IMR-90 (cell line): ENCODE data around the gene SLC29A3. TPM values are rescaled to one million over a fixed set of nuclear protein-coding genes. Genes with fewer than 3 reads are reported as not detected.

ENCODE experiments used
- ATAC-seq: fragments of 200-7000 bp; cut with Tn5 transposase; 2 replicates; pipeline ENCODE4 v1.9.1; 2020; ENCODE audit warnings: low read depth, mild to moderate bottlenecking, moderate library complexity
- BruUV-seq: library from RNA; stranded (reverse); fragments of 400-500 nt; replicated peaks from 2 replicates; lab custom pipeline; 2021; lab: Mats Ljungman, UMichigan
- CTCF ChIA-PET: fragments of 300-600 bp; formaldehyde crosslinking; extraction: SDS; loops from one replicate; lab custom pipeline; 2021; ENCODE audit warnings: antibody characterized with exemption; lab: Yijun Ruan, JAX
- POLR2A ChIA-PET: fragments of 300-600 bp; sonication (Branson Sonifier 250); formaldehyde crosslinking; loops from one replicate; lab custom pipeline; 2022; ENCODE audit warnings: antibody characterized with exemption; ENCODE audit not compliant: unreplicated experiment; lab: Charles Lee
- DNase-seq: peaks from one replicate; pipeline ENCODE4 v3.0.0; 2013
- H2AFZ ChIP-seq: replicated peaks from 2 replicates; pipeline ENCODE3; 2013; ENCODE audit warnings: low read length, mild to moderate bottlenecking; ENCODE audit not compliant: poor library complexity
- H2AK5ac ChIP-seq: 2 replicates; pipeline ENCODE4 v1.6.1; 2013; ENCODE audit warnings: low read depth, low read length, inconsistent platforms
- H2AK9ac ChIP-seq: replicated peaks from 2 replicates; pipeline ENCODE3; 2013; ENCODE audit warnings: mild to moderate bottlenecking, low read depth, low read length, moderate library complexity; ENCODE audit not compliant: poor library complexity
- H2BK120ac ChIP-seq: 2 replicates; pipeline ENCODE4 v1.6.1; 2013; ENCODE audit warnings: low read depth, low read length, inconsistent platforms
- H2BK15ac ChIP-seq: 3 replicates; pipeline ENCODE4 v1.6.1; 2013; ENCODE audit warnings: low read depth, low read length, inconsistent platforms
- H2BK20ac ChIP-seq: 2 replicates; pipeline ENCODE4 v1.6.1; 2013; ENCODE audit warnings: low read depth, mild to moderate bottlenecking, inconsistent platforms, low read length, moderate library complexity
- H2BK5ac ChIP-seq: 2 replicates; pipeline ENCODE4 v1.6.1; 2013; ENCODE audit warnings: mild to moderate bottlenecking, low read depth, low read length, inconsistent platforms; ENCODE audit not compliant: poor library complexity, severe bottlenecking
- H3K14ac ChIP-seq: replicated peaks from 2 replicates; pipeline ENCODE4 v1.6.1; 2013; ENCODE audit warnings: low read depth, low read length, inconsistent platforms
- H3K18ac ChIP-seq: 2 replicates; pipeline ENCODE4 v1.6.1; 2013; ENCODE audit warnings: low read depth, low read length, control low read depth
- H3K23ac ChIP-seq: 2 replicates; pipeline ENCODE4 v1.6.1; 2013; ENCODE audit warnings: low read depth, low read length, inconsistent platforms
- H3K27ac ChIP-seq: 2 replicates; pipeline ENCODE4 v1.5.1; 2013; ENCODE audit warnings: mild to moderate bottlenecking, control low read depth, low read length; ENCODE audit not compliant: insufficient read depth
- H3K27me3 ChIP-seq: 2 replicates; pipeline ENCODE4 v1.6.1; 2013; ENCODE audit warnings: low read length; ENCODE audit not compliant: control insufficient read depth, insufficient read depth
- H3K36me3 ChIP-seq: 2 replicates; pipeline ENCODE4 v1.6.1; 2013; ENCODE audit warnings: low read length, mixed read lengths; ENCODE audit not compliant: control insufficient read depth, insufficient read depth
- H3K4ac ChIP-seq: 2 replicates; pipeline ENCODE4 v1.6.1; 2013; ENCODE audit warnings: low read depth, low read length, inconsistent platforms
- H3K4me1 ChIP-seq: 2 replicates; pipeline ENCODE4 v1.6.1; 2013; ENCODE audit warnings: low read length, mixed read lengths; ENCODE audit not compliant: control insufficient read depth, insufficient read depth
- H3K4me2 ChIP-seq: 2 replicates; pipeline ENCODE4 v1.6.1; 2013; ENCODE audit warnings: low read depth, mild to moderate bottlenecking, control low read depth, low read length, moderate library complexity
- H3K4me3 ChIP-seq: 2 replicates; pipeline ENCODE4 v1.5.1; 2013; ENCODE audit warnings: low read depth, mild to moderate bottlenecking, control low read depth, low read length, moderate library complexity; ENCODE audit not compliant: insufficient read depth
- H3K56ac ChIP-seq: 2 replicates; pipeline ENCODE4 v1.6.1; 2013; ENCODE audit warnings: low read length, inconsistent platforms; ENCODE audit not compliant: insufficient read depth; ENCODE audit errors: extremely low read depth
- H3K79me1 ChIP-seq, 2 experiments: 2 replicates each; pipeline ENCODE4 v1.6.1; 2013; ENCODE audit warnings: low read length in 2 of 2, inconsistent platforms in 1 of 2, low read depth in 1 of 2
- H3K9ac ChIP-seq: 2 replicates; pipeline ENCODE4 v1.6.1; 2013; ENCODE audit warnings: low read depth, low read length, control low read depth
- H3K9me1 ChIP-seq: 2 replicates; pipeline ENCODE4 v1.6.1; 2013; ENCODE audit warnings: low read length, inconsistent platforms; ENCODE audit not compliant: insufficient read depth
- H3K9me3 ChIP-seq: 2 replicates; pipeline ENCODE4 v1.6.1; 2013; ENCODE audit warnings: low read length; ENCODE audit not compliant: control insufficient read depth, insufficient read depth
- H4K20me1 ChIP-seq: 2 replicates; pipeline ENCODE4 v1.6.1; 2013; ENCODE audit warnings: low read length, inconsistent platforms; ENCODE audit not compliant: insufficient read depth
- H4K5ac ChIP-seq: 2 replicates; pipeline ENCODE4 v1.6.1; 2013; ENCODE audit warnings: mild to moderate bottlenecking, low read depth, low read length, control low read depth
- H4K8ac ChIP-seq, 2 experiments: 2 replicates each; pipeline ENCODE4 v1.6.1; 2013; ENCODE audit warnings: low read depth in 2 of 2, low read length in 2 of 2, control low read depth in 1 of 2, inconsistent platforms in 1 of 2
- H4K91ac ChIP-seq: 2 replicates; pipeline ENCODE4 v1.6.1; 2013; ENCODE audit warnings: low read depth, low read length, inconsistent platforms; ENCODE audit not compliant: insufficient read depth
- BHLHE40 ChIP-seq: fragments of 150-350 bp; IDR thresholded peaks from 2 replicates; pipeline ENCODE4 v1.6.1; 2016; ENCODE audit warnings: mild to moderate bottlenecking, low read depth, low read length
- CEBPB ChIP-seq: IDR thresholded peaks from 2 replicates; pipeline ENCODE4 v1.6.1; 2012; ENCODE audit warnings: low read depth, low read length, improper control_type of control experiment
- CHD1 ChIP-seq: IDR thresholded peaks from 2 replicates; pipeline ENCODE4 v1.6.1; 2012; ENCODE audit warnings: low read depth, low read length, improper control_type of control experiment
- ELK1 ChIP-seq: fragments of 150-350 bp; IDR thresholded peaks from 2 replicates; pipeline ENCODE4 v1.6.1; 2016; ENCODE audit warnings: low read depth, mild to moderate bottlenecking, low read length, moderate library complexity, borderline replicate concordance
- FOS ChIP-seq: fragments of 150-350 bp; IDR thresholded peaks from 2 replicates; pipeline ENCODE4 v1.6.1; 2016; ENCODE audit warnings: low read depth, low read length
- MAFK ChIP-seq: IDR thresholded peaks from 2 replicates; pipeline ENCODE4 v1.6.1; 2012; ENCODE audit warnings: low read depth, low read length, improper control_type of control experiment
- MAZ ChIP-seq: IDR thresholded peaks from 2 replicates; pipeline ENCODE4 v1.6.1; 2012; ENCODE audit warnings: low read depth, mild to moderate bottlenecking, low read length, improper control_type of control experiment, moderate library complexity, borderline replicate concordance
- MXI1 ChIP-seq: IDR thresholded peaks from 2 replicates; pipeline ENCODE4 v1.6.1; 2012; ENCODE audit warnings: low read depth, mild to moderate bottlenecking, low read length, moderate library complexity, borderline replicate concordance
- NFE2L2 ChIP-seq: fragments of 150-350 bp; IDR thresholded peaks from 2 replicates; pipeline ENCODE4 v1.6.1; 2016; ENCODE audit warnings: low read depth, mild to moderate bottlenecking, low read length
- POLR2A ChIP-seq: IDR thresholded peaks from 2 replicates; pipeline ENCODE4 v1.6.1; 2012; ENCODE audit warnings: mild to moderate bottlenecking, low read depth, low read length
- RAD21 ChIP-seq: IDR thresholded peaks from 2 replicates; pipeline ENCODE4 v1.6.1; 2012; ENCODE audit warnings: low read length, improper control_type of control experiment
- RCOR1 ChIP-seq: IDR thresholded peaks from 2 replicates; pipeline ENCODE4 v1.6.1; 2012; ENCODE audit warnings: mild to moderate bottlenecking, low read length, improper control_type of control experiment; ENCODE audit not compliant: insufficient replicate concordance
- SMC3 ChIP-seq: fragments of 150-350 bp; IDR thresholded peaks from 2 replicates; pipeline ENCODE4 v1.6.1; 2016; ENCODE audit warnings: low read depth, mild to moderate bottlenecking, antibody characterized with exemption, low read length, moderate library complexity
- WGBS, 2 experiments: methylation state at CpG; one replicate each; pipeline versions ENCODE4 v1.1.5 to v1.1.7; 2013; ENCODE audit warnings: missing lambda C conversion rate in 2 of 2; ENCODE audit not compliant: insufficient read length in 1 of 2; ENCODE audit errors: extremely low coverage in 2 of 2; 5-methylcytosine and 5-hydroxymethylcytosine counted together
- dilution Hi-C: fragments of 300-500 bp; cut with HindIII; formaldehyde crosslinking; loops from one replicate; pipeline ENCODE4 v1.14.3; 2018; ENCODE audit warnings: low sequenced_read_pairs; ENCODE audit not compliant: unreplicated experiment
- in situ Hi-C: fragments of 300-500 bp; cut with MboI; formaldehyde crosslinking; loops from 3 replicates; pipeline ENCODE4 v1.14.3; 2019; ENCODE audit warnings: low sequenced_read_pairs, inconsistent platforms, mixed read lengths
- intact Hi-C: fragments of 100-400 bp; cut with micrococcal nuclease; formaldehyde crosslinking; loops from 2 replicates; pipeline ENCODE4 v1.10.0; 2022
- polyA plus RNA-seq, 3 experiments: library from polyadenylated mRNA; depleted of rRNA; stranded (reverse); fragments of >200 nt; gene quantifications; 2 replicates each; pipeline ENCODE4 v1.2.3, GENCODE V29; 2012; ENCODE audit warnings: low replicate concordance in 1 of 3
- total RNA-seq: library from RNA; depleted of rRNA; stranded (reverse); fragments of >200 nt; gene quantifications from 2 replicates; pipeline ENCODE4 v1.2.3, GENCODE V29; 2012
- TF ChIP-seq, protein P1 (sequence below): fragments of 150-350 bp; IDR thresholded peaks from 2 replicates; pipeline ENCODE4 v1.6.1; 2017; ENCODE audit warnings: mild to moderate bottlenecking, antibody characterized with exemption, low read length, low read depth
- TF ChIP-seq, protein P2 (sequence below): conservative IDR thresholded peaks from 2 replicates; pipeline ENCODE4 v1.5.1; 2012; ENCODE audit warnings: mild to moderate bottlenecking, low read depth, low read length, improper control_type of control experiment

SLC29A3 gene
- total and polyA plus RNA-seq, 2 of the 4 experiments (the other 2 are of a cell fraction): 0.72 to 3.0 TPM

DNA sequence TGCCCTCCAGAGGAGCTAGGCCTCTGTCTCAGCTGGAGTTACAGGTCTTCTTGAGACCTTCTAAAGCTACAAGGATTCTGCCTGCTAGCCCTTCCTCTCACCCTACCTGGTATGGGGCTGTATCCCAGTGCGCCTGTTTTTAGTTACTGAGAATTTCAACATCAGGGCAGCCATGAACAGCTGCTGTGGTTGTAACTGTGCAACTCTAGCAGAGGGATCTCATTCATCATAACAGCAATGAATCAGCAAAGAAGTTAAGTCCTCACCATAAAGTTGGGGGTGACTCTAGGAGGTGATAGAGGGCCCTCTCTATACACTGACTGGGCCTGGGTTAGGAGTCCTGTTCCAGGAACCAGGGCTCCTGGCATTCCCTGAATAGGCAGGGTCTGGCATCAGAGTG lies 63.7 kb downstream of the SLC29A3 start:
- Histone ChIP-seq H4K5ac (no peak overlapping the region), H2AK9ac (no peak overlapping the region), H3K4me3 (no peak overlapping the region), H3K56ac (no peak overlapping the region), H3K36me3 (no peaks in the 10 kb centered on the region), H2AFZ (no peak overlapping the region), H3K27me3 (peaks cover 33% of the 10 kb centered on the region), H2BK20ac (no peak overlapping the region), H3K18ac (no peak overlapping the region), H4K20me1 (no peaks in the 10 kb centered on the region), H4K91ac (no peak overlapping the region), H3K4ac (no peak overlapping the region), H3K14ac (no peak overlapping the region), H3K9ac (no peak overlapping the region), H3K4me2 (no peak overlapping the region), H3K4me1 (no peaks in the 10 kb centered on the region), H3K27ac (no peak overlapping the region), H2BK120ac (no peak overlapping the region), H2BK5ac (no peak overlapping the region), H2AK5ac (no peak overlapping the region), H3K9me1 (no peaks in the 10 kb centered on the region), H3K79me1 (no peaks in the 10 kb centered on the region), H3K23ac (no peak overlapping the region; the same call in 1 of the 2 replicates), H3K9me3 (no peaks in the 10 kb centered on the region), H4K8ac (no peak overlapping the region), H2BK15ac (no peak overlapping the region)
- TF ChIP-seq RCOR1: no peak
- TF ChIP-seq BHLHE40: no peak
- no peak for TF ChIP-seq NFE2L2
- TF ChIP-seq POLR2A: no peak
- TF ChIP-seq MAFK: no peak
- TF ChIP-seq, protein P1, sequence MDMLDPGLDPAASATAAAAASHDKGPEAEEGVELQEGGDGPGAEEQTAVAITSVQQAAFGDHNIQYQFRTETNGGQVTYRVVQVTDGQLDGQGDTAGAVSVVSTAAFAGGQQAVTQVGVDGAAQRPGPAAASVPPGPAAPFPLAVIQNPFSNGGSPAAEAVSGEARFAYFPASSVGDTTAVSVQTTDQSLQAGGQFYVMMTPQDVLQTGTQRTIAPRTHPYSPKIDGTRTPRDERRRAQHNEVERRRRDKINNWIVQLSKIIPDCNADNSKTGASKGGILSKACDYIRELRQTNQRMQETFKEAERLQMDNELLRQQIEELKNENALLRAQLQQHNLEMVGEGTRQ: no peak
- TF ChIP-seq CEBPB: no peak
- TF ChIP-seq RAD21: no peak
- no peak for TF ChIP-seq CHD1
- TF ChIP-seq MAZ: no peak
- TF ChIP-seq, protein P2, sequence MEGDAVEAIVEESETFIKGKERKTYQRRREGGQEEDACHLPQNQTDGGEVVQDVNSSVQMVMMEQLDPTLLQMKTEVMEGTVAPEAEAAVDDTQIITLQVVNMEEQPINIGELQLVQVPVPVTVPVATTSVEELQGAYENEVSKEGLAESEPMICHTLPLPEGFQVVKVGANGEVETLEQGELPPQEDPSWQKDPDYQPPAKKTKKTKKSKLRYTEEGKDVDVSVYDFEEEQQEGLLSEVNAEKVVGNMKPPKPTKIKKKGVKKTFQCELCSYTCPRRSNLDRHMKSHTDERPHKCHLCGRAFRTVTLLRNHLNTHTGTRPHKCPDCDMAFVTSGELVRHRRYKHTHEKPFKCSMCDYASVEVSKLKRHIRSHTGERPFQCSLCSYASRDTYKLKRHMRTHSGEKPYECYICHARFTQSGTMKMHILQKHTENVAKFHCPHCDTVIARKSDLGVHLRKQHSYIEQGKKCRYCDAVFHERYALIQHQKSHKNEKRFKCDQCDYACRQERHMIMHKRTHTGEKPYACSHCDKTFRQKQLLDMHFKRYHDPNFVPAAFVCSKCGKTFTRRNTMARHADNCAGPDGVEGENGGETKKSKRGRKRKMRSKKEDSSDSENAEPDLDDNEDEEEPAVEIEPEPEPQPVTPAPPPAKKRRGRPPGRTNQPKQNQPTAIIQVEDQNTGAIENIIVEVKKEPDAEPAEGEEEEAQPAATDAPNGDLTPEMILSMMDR: no peak
- TF ChIP-seq ELK1: no peak
- no peak for TF ChIP-seq MXI1
- TF ChIP-seq FOS: no peak
- TF ChIP-seq SMC3: no peak
- POLR2A ChIA-PET: no interaction called here
- DNase-seq (peak; percentile 11), ATAC-seq (no peak)
- no CpG with 5 or more reads among the region's 1 CpG for WGBS, 2 experiments
- dilution Hi-C loops: no loop called here
- CTCF ChIA-PET: no interaction called here
- BruUV-seq: no TSS peak
- intact Hi-C loops: no loop called here
- in situ Hi-C loops: loop anchor here (10.0 kb wide), 1 partner anchor 432 kb away; no protein-coding TSS in a partner anchor
